Upper lobe of right lung (tissue), 1 donor: ENCODE results near the gene BTNL3. TPM values are rescaled to one million over a fixed set of nuclear protein-coding genes. Genes with fewer than 3 reads are reported as not detected.

Source experiments
- ATAC-seq: fragments of 200-7000 bp; cut with Tn5 transposase; one replicate; pipeline ENCODE4 v1.9.1; 2020; ENCODE audit warnings: mild to moderate bottlenecking, moderate library complexity
- DNase-seq: peaks from one replicate; pipeline ENCODE4 v3.0.0-alpha.2; 2020
- H3K27ac ChIP-seq: fragments of 200-600 bp; one replicate; pipeline ENCODE4 v1.8.0; 2022
- H3K27me3 ChIP-seq: fragments of 200-600 bp; one replicate; pipeline ENCODE4 v1.8.0; 2022; ENCODE audit warnings: mild to moderate bottlenecking
- H3K36me3 ChIP-seq: fragments of 200-600 bp; one replicate; pipeline ENCODE4 v1.8.0; 2022
- H3K4me1 ChIP-seq: fragments of 200-600 bp; one replicate; pipeline ENCODE4 v1.8.0; 2022
- H3K4me3 ChIP-seq: fragments of 200-600 bp; one replicate; pipeline ENCODE4 v1.8.0; 2022; ENCODE audit warnings: mild to moderate bottlenecking
- H3K9me3 ChIP-seq: fragments of 200-600 bp; one replicate; pipeline ENCODE4 v1.8.0; 2022
- CTCF ChIP-seq: fragments of 200-600 bp; IDR thresholded peaks from one replicate; pipeline ENCODE4 v1.8.0; 2022; ENCODE audit warnings: antibody characterized with exemption
- intact Hi-C: fragments of 100-400 bp; cut with DNase I; formaldehyde crosslinking; loops from one replicate; pipeline ENCODE4 v1.11.0; 2022
- total RNA-seq: library from RNA; stranded (reverse); fragmentation: NEBNext Ultra II Directional; extraction: Animal tissue kit (Norgen Biotek cat#: 25700); gene quantifications from one replicate; pipeline ENCODE4 v1.2.1, GENCODE V29; 2021
- donor health status: DM: no; HTN: yes; CAD: no; lungs with severe emphysema.

Gene BTNL3
- total RNA-seq, 1 donor from 2014 or later: not detected

- no peak overlapping the region for H3K4me3 ChIP-seq
- H3K4me1 ChIP-seq: no peaks in the 10 kb centered on the region
- H3K27ac ChIP-seq: no peak overlapping the region
- no peaks in the 10 kb centered on the region for H3K9me3 ChIP-seq
- no peak for TF ChIP-seq CTCF
- H3K36me3 ChIP-seq: no peaks in the 10 kb centered on the region
- DNase-seq (no peak), ATAC-seq (no peak)
- H3K27me3 ChIP-seq: no peaks in the 10 kb centered on the region
- intact Hi-C loops: no loop called here
Observed at GRCh38 chr5:181036816-181037364, 48.2 kb downstream of the BTNL3 start.

- H3K36me3 ChIP-seq: no peaks in the 10 kb centered on the region
- H3K4me3 ChIP-seq: no peak overlapping the region
- H3K9me3 ChIP-seq: no peaks in the 10 kb centered on the region
- H3K27me3 ChIP-seq: no peaks in the 10 kb centered on the region
- ATAC-seq: peak; percentile 29
- H3K27ac ChIP-seq: no peak overlapping the region
- TF ChIP-seq CTCF: no peak
- DNase-seq: no peak
- intact Hi-C loops: no loop called here
- no peaks in the 10 kb centered on the region for H3K4me1 ChIP-seq
Observed at GRCh38 chr5:181037365-181037861, 48.8 kb downstream of the BTNL3 start.

- Histone ChIP-seq H3K4me1 (no peaks in the 10 kb centered on the region), H3K36me3 (no peaks in the 10 kb centered on the region), H3K27me3 (no peaks in the 10 kb centered on the region), H3K4me3 (no peak overlapping the region), H3K9me3 (no peaks in the 10 kb centered on the region), H3K27ac (peak overlapping the region; percentile 24)
- no peak for DNase-seq
- intact Hi-C loops: no loop called here
- ATAC-seq: no peak
- no peak for TF ChIP-seq CTCF
Observed at GRCh38 chr5:181039471-181039870, 50.8 kb downstream of the BTNL3 start.

- ATAC-seq (no peak), DNase-seq (no peak)
- no peaks in the 10 kb centered on the region for H3K27me3 ChIP-seq
- H3K4me1 ChIP-seq: no peaks in the 10 kb centered on the region
- intact Hi-C loops: no loop called here
- H3K4me3 ChIP-seq: peak within 1 kb of the TSS; percentile 31
- peak within 1 kb of the TSS; percentile 30 for H3K27ac ChIP-seq
- H3K36me3 ChIP-seq: no peaks in the 10 kb centered on the region
- TF ChIP-seq CTCF: no peak
- H3K9me3 ChIP-seq: no peaks in the 10 kb centered on the region
Observed at GRCh38 chr5:181039931-181040630, 51.4 kb downstream of the BTNL3 start, which contains the start of gene BTNL9. TSS of gene BTNL9 (plus strand) at chr5:181040266. CDS start at chr5:181045490, 5,224 bp downstream.

- Histone ChIP-seq H3K27me3 (no peaks in the 10 kb centered on the region), H3K36me3 (no peaks in the 10 kb centered on the region), H3K4me1 (no peaks in the 10 kb centered on the region), H3K27ac (peak overlapping the region; percentile 30), H3K4me3 (peak overlapping the region; percentile 31), H3K9me3 (no peaks in the 10 kb centered on the region)
- intact Hi-C loops: no loop called here
- TF ChIP-seq CTCF: no peak
- DNase-seq: no peak
- no peak for ATAC-seq
Observed at GRCh38 chr5:181040631-181040945, 51.9 kb downstream of the BTNL3 start.
